ENCODE results near the gene RILPL2. TPM values are rescaled to one million over a fixed set of nuclear protein-coding genes. Genes with fewer than 3 reads are reported as not detected.
"Not testable (repeated sequence)": the region's sequence is repeated elsewhere in the genome, so short reads cannot be mapped to it uniquely, and the experiment has no call there.

RILPL2 gene
- total RNA-seq, result 10 to 100 TPM; 26.9 to 27.6 TPM
- polyA plus RNA-seq, result 8.4 TPM

GRCh38 chr12:123436017-123436964 lies at the start of gene RILPL2:
Gene RILPL2, minus strand, starts transcription at chr12:123436684. Its CDS starts 264 bp downstream, at chr12:123436420.
- H3K4me1 ChIP-seq (ENCODE audit: insufficient read depth, low read length), result peaks cover 35% of the 10 kb centered on the region
- CTCF ChIA-PET, result interaction anchor here (1.2 to 1.9 kb wide), 4 partner anchors 12 to 48 kb away, joined by 3 to 8 read pairs (median 4); partner anchors contain the start of gene SNRNP35
- peak within 1 kb of the TSS; percentile 56 for H3K4me3 ChIP-seq (ENCODE audit: low read length)
- POLR2A ChIA-PET, result interaction anchor here (0.5 to 2.7 kb wide), 6 partner anchors 12 to 146 kb away, joined by 3 to 15 read pairs (median 4); partner anchors contain the start of gene SNRNP35
- H3K4me3 Mint-ChIP-seq, result peak within 1 kb of the TSS; percentile 93 to 100 (median 97)
- H3K4me1 Mint-ChIP-seq, result peaks cover 31 to 57% (median 34%) of the 10 kb centered on the region in 3 donors
- peaks cover 0 to 25% (median 4%) of the 10 kb centered on the region in 3 donors for H3K36me3 Mint-ChIP-seq
- no peaks in the 10 kb centered on the region for H3K9me3 Mint-ChIP-seq
- DNase-seq, result peak; percentile 87 to 94 (median 92)
- peak within 1 kb of the TSS; percentile 88 for H3K27ac ChIP-seq (ENCODE audit: low read depth, low read length)
- no peaks in the 10 kb centered on the region for H3K9me3 ChIP-seq (ENCODE audit: low read length)
- peak within 1 kb of the TSS; percentile 76 to 98 (median 96) for H3K27ac Mint-ChIP-seq
- no peaks in the 10 kb centered on the region for H3K36me3 ChIP-seq (ENCODE audit: insufficient read depth, low read length)
- H3K27me3 Mint-ChIP-seq, result no peaks in the 10 kb centered on the region
- H3K27me3 ChIP-seq (ENCODE audit: insufficient read depth, low read length, poor library complexity, severe bottlenecking), result no peaks in the 10 kb centered on the region

GRCh38 chr12:123485756-123486155 lies 49.3 kb upstream of the RILPL2 start:
- Mint-ChIP-seq H3K4me3 (no peak overlapping the region), H3K27ac (peak overlapping the region in 2 of 8 donors; percentile 44 to 64), H3K9me3 (no peaks in the 10 kb centered on the region), H3K4me1 (peaks cover 21 to 22% (median 21%) of the 10 kb centered on the region in 3 donors), H3K36me3 (peaks cover 0 to 3% (median 0%) of the 10 kb centered on the region in 3 donors), H3K27me3 (no peaks in the 10 kb centered on the region)
- ChIA-PET CTCF (no interaction called here), POLR2A (no interaction called here)
- Histone ChIP-seq H3K4me3 (ENCODE audit: low read length) (no peak overlapping the region), H3K9me3 (ENCODE audit: low read length) (no peaks in the 10 kb centered on the region), H3K27me3 (ENCODE audit: insufficient read depth, low read length, poor library complexity, severe bottlenecking) (no peaks in the 10 kb centered on the region), H3K4me1 (ENCODE audit: insufficient read depth, low read length) (peaks cover 19% of the 10 kb centered on the region), H3K27ac (ENCODE audit: low read depth, low read length) (no peak overlapping the region), H3K36me3 (ENCODE audit: insufficient read depth, low read length) (no peaks in the 10 kb centered on the region)
- DNase-seq, result no peak

GRCh38 chr12:123483602-123484248 lies 47.2 kb upstream of the RILPL2 start:
- H3K27me3 Mint-ChIP-seq, result no peaks in the 10 kb centered on the region
- CTCF ChIA-PET, result interaction anchor here (0.8 kb wide), 1 partner anchor 79 kb away, joined by 4 read pairs; no protein-coding TSS in a partner anchor
- Histone ChIP-seq H3K9me3 (ENCODE audit: low read length) (no peaks in the 10 kb centered on the region), H3K27me3 (ENCODE audit: insufficient read depth, low read length, poor library complexity, severe bottlenecking) (no peaks in the 10 kb centered on the region), H3K27ac (ENCODE audit: low read depth, low read length) (no peak overlapping the region), H3K36me3 (ENCODE audit: insufficient read depth, low read length) (no peaks in the 10 kb centered on the region), H3K4me1 (ENCODE audit: insufficient read depth, low read length) (peaks cover 19% of the 10 kb centered on the region), H3K4me3 (ENCODE audit: low read length) (no peak overlapping the region)
- peak overlapping the region in 7 of 8 donors; percentile 42 to 87 (median 60) for H3K27ac Mint-ChIP-seq
- H3K9me3 Mint-ChIP-seq, result no peaks in the 10 kb centered on the region
- H3K36me3 Mint-ChIP-seq, result peaks cover 0 to 3% (median 2%) of the 10 kb centered on the region in 3 donors
- POLR2A ChIA-PET, result no interaction called here
- DNase-seq, result no peak
- peak overlapping the region in 4 of 7 donors; percentile 18 to 59 (median 52) for H3K4me3 Mint-ChIP-seq
- H3K4me1 Mint-ChIP-seq, result peaks cover 23 to 30% (median 24%) of the 10 kb centered on the region in 3 donors

GRCh38 chr12:123482876-123483275 lies 46.4 kb upstream of the RILPL2 start:
- no peaks in the 10 kb centered on the region for H3K27me3 Mint-ChIP-seq
- peaks cover 19% of the 10 kb centered on the region for H3K4me1 ChIP-seq (ENCODE audit: insufficient read depth, low read length)
- ChIA-PET POLR2A (no interaction called here), CTCF (interaction anchor here (0.8 kb wide), 1 partner anchor 78 kb away, joined by 4 read pairs; no protein-coding TSS in a partner anchor)
- peaks cover 0 to 4% (median 3%) of the 10 kb centered on the region in 3 donors for H3K36me3 Mint-ChIP-seq
- no peak overlapping the region for H3K4me3 Mint-ChIP-seq
- H3K4me1 Mint-ChIP-seq, result peaks cover 23 to 30% (median 24%) of the 10 kb centered on the region in 3 donors
- H3K4me3 ChIP-seq (ENCODE audit: low read length), result no peak overlapping the region
- no peaks in the 10 kb centered on the region for H3K9me3 Mint-ChIP-seq
- H3K9me3 ChIP-seq (ENCODE audit: low read length), result no peaks in the 10 kb centered on the region
- no peak overlapping the region for H3K27ac ChIP-seq (ENCODE audit: low read depth, low read length)
- no peaks in the 10 kb centered on the region for H3K27me3 ChIP-seq (ENCODE audit: insufficient read depth, low read length, poor library complexity, severe bottlenecking)
- no peaks in the 10 kb centered on the region for H3K36me3 ChIP-seq (ENCODE audit: insufficient read depth, low read length)
- no peak for DNase-seq
- H3K27ac Mint-ChIP-seq, result peak overlapping the region in 5 of 8 donors; percentile 12 to 39 (median 27)

DNA sequence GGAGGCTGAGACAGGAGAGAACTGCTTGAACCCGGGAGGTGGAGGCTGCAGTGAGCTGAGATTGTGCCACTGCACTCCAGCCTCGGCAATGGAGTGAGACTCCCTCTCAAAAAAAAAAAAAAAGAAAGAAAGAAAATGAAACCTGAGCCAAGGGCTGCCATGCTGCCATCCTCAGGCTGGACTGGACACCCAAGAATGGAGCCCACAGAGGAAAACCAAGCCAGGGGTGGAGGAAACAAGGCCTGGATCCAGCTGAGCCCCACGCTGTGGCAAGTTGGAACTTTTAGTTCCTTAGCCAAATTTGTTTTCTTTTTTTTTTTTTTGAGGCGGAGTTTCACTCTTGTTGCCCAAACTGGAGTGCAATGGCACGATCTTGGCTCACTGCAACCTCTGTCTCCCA lies 44.8 kb upstream of the RILPL2 start:
- H3K27ac Mint-ChIP-seq, CTCF ChIA-PET: not testable (repeated sequence)

GRCh38 chr12:123479442-123480180 lies 43.1 kb upstream of the RILPL2 start:
- CTCF ChIA-PET, result no interaction called here
- Histone ChIP-seq H3K4me3 (ENCODE audit: low read length) (no peak overlapping the region), H3K9me3 (ENCODE audit: low read length) (no peaks in the 10 kb centered on the region), H3K27ac (ENCODE audit: low read depth, low read length) (no peak overlapping the region), H3K27me3 (ENCODE audit: insufficient read depth, low read length, poor library complexity, severe bottlenecking) (no peaks in the 10 kb centered on the region), H3K36me3 (ENCODE audit: insufficient read depth, low read length) (no peaks in the 10 kb centered on the region), H3K4me1 (ENCODE audit: insufficient read depth, low read length) (peaks cover 22% of the 10 kb centered on the region)
- Mint-ChIP-seq H3K4me1 (peaks cover 26 to 36% (median 31%) of the 10 kb centered on the region in 3 donors), H3K27me3 (no peaks in the 10 kb centered on the region), H3K4me3 (peak overlapping the region in 1 of 7 donors; percentile 31), H3K36me3 (peaks cover 0 to 10% (median 4%) of the 10 kb centered on the region in 3 donors), H3K27ac (peak overlapping the region in 3 of 8 donors; percentile 60 to 79 (median 61)), H3K9me3 (no peaks in the 10 kb centered on the region)
- POLR2A ChIA-PET, result no interaction called here
- no peak for DNase-seq

More for the DNA sequence above, 44.8 kb upstream of the RILPL2 start:
- POLR2A ChIA-PET; H3K27me3 ChIP-seq (ENCODE audit: insufficient read depth, low read length, poor library complexity, severe bottlenecking); H3K36me3 Mint-ChIP-seq; H3K27ac ChIP-seq (ENCODE audit: low read depth, low read length); H3K27me3 Mint-ChIP-seq; H3K9me3 ChIP-seq (ENCODE audit: low read length); DNase-seq; H3K4me3 Mint-ChIP-seq; H3K4me3 ChIP-seq (ENCODE audit: low read length); H3K36me3 ChIP-seq (ENCODE audit: insufficient read depth, low read length); H3K9me3 Mint-ChIP-seq: not testable (repeated sequence)
- H3K4me1 ChIP-seq (ENCODE audit: insufficient read depth, low read length), result peaks cover 19% of the 10 kb centered on the region
- peaks cover 24 to 30% (median 25%) of the 10 kb centered on the region in 3 donors for H3K4me1 Mint-ChIP-seq

GRCh38 chr12:123478762-123479161 lies 42.3 kb upstream of the RILPL2 start:
- ChIA-PET CTCF (no interaction called here), POLR2A (no interaction called here)
- H3K27ac ChIP-seq (ENCODE audit: low read depth, low read length), result no peak overlapping the region
- no peak for DNase-seq
- Mint-ChIP-seq H3K4me3 (no peak overlapping the region), H3K27ac (peak overlapping the region in 2 of 8 donors; percentile 24 to 33), H3K9me3 (no peaks in the 10 kb centered on the region), H3K36me3 (peaks cover 0 to 10% (median 4%) of the 10 kb centered on the region in 3 donors), H3K27me3 (no peaks in the 10 kb centered on the region), H3K4me1 (peaks cover 19 to 32% (median 28%) of the 10 kb centered on the region in 3 donors)
- no peaks in the 10 kb centered on the region for H3K36me3 ChIP-seq (ENCODE audit: insufficient read depth, low read length)
- H3K4me3 ChIP-seq (ENCODE audit: low read length), result no peak overlapping the region
- peaks cover 20% of the 10 kb centered on the region for H3K4me1 ChIP-seq (ENCODE audit: insufficient read depth, low read length)
- no peaks in the 10 kb centered on the region for H3K27me3 ChIP-seq (ENCODE audit: insufficient read depth, low read length, poor library complexity, severe bottlenecking)
- H3K9me3 ChIP-seq (ENCODE audit: low read length), result no peaks in the 10 kb centered on the region

Data from CD8-positive, alpha-beta memory T cell (primary cell).